Endothelial cell of umbilical vein (primary cell): ENCODE results near the gene ST6GALNAC6. TPM values are rescaled to one million over a fixed set of nuclear protein-coding genes. Genes with fewer than 3 reads are reported as not detected.

Experiments
- BruUV-seq: library from RNA; stranded (reverse); fragments of 400-500 nt; replicated peaks from 2 replicates; lab custom pipeline; 2021; lab: Mats Ljungman, UMichigan
- CTCF ChIA-PET: fragments of 300-600, 350-600 bp; sonication (Branson Sonifier 250); formaldehyde crosslinking; loops from one replicate; lab custom pipeline; 2021; ENCODE audit warnings: antibody characterized with exemption, inconsistent platforms; lab: Charles Lee
- POLR2A ChIA-PET: fragments of 300-600, 350-600 bp; sonication (Branson Sonifier 250); formaldehyde crosslinking; loops from one replicate; lab custom pipeline; 2021; ENCODE audit warnings: antibody characterized with exemption, inconsistent platforms; lab: Charles Lee
- DNase-seq: peaks from one replicate; pipeline ENCODE4 v3.0.0-alpha.2; 2011; ENCODE audit warnings: low read depth, low spot score
- FAIRE-seq: peaks from 2 replicates; lab custom pipeline; 2011; peaks lifted over from hg19 to GRCh38; lab: Jason Lieb, UNC
- H2AFZ ChIP-seq: 2 replicates; pipeline ENCODE4 v1.6.0; 2012; ENCODE audit warnings: low read depth, low read length, control low read depth, inconsistent platforms
- H3K27ac ChIP-seq: 2 replicates; pipeline ENCODE4 v1.5.1; 2011; ENCODE audit warnings: low read depth, mild to moderate bottlenecking, control low read depth, low read length, moderate library complexity; ENCODE audit not compliant: insufficient read depth
- H3K27me3 ChIP-seq, 2 experiments: 2 replicates each; pipeline versions ENCODE4 v1.6.0 to v1.6.1; 2011; ENCODE audit warnings: low read length in 2 of 2, mixed read lengths in 1 of 2; ENCODE audit not compliant: control insufficient read depth in 2 of 2, insufficient read depth in 2 of 2
- H3K36me3 ChIP-seq, 2 experiments: 2 replicates in 1 of 2; 3 replicates in 1 of 2; pipeline ENCODE4 v1.5.1; 2011; ENCODE audit warnings: low read length in 2 of 2, mild to moderate bottlenecking in 1 of 2, moderate library complexity in 1 of 2; ENCODE audit not compliant: control insufficient read depth in 2 of 2, insufficient read depth in 2 of 2; ENCODE audit errors: extremely low read depth in 1 of 2
- H3K4me1 ChIP-seq: 3 replicates; pipeline ENCODE4 v1.5.1; 2011; ENCODE audit warnings: mild to moderate bottlenecking, low read length; ENCODE audit not compliant: control insufficient read depth, insufficient read depth; ENCODE audit errors: extremely low read depth
- H3K4me2 ChIP-seq: 2 replicates; pipeline ENCODE4 v1.6.1; 2011; ENCODE audit warnings: low read length, control low read depth, mixed read lengths; ENCODE audit not compliant: insufficient read depth
- H3K4me3 ChIP-seq, 3 experiments: fragments of 200-600 bp in 1 of 3; sonication (generic), shearing (Covaris generic) in 1 of 3; replicated peaks in 1 of 3; 2 replicates each; pipeline ENCODE4 v1.5.1; 2011 to 2016; ENCODE audit warnings: control low read depth in 3 of 3, low read length in 3 of 3, mild to moderate bottlenecking in 2 of 3, inconsistent platforms in 1 of 3, low read depth in 1 of 3, moderate library complexity in 1 of 3; ENCODE audit not compliant: insufficient read depth in 1 of 3
- H3K79me2 ChIP-seq: 2 replicates; pipeline ENCODE4 v1.6.0; 2012; ENCODE audit warnings: low read length, inconsistent platforms; ENCODE audit not compliant: control insufficient read depth, insufficient read depth
- H3K9ac ChIP-seq: replicated peaks from 2 replicates; pipeline ENCODE3; 2011; ENCODE audit warnings: low read length, control low read depth; ENCODE audit not compliant: insufficient read depth; ENCODE audit errors: extremely low read depth
- H3K9me1 ChIP-seq: replicated peaks from 3 replicates; pipeline ENCODE4 v1.6.0; 2011; ENCODE audit warnings: mild to moderate bottlenecking, low read length; ENCODE audit not compliant: control insufficient read depth, insufficient read depth; ENCODE audit errors: extremely low read depth
- H3K9me3 ChIP-seq: replicated peaks from 2 replicates; pipeline ENCODE4 v1.5.1; 2012; ENCODE audit warnings: low read length, inconsistent platforms; ENCODE audit not compliant: control insufficient read depth, insufficient read depth
- H4K20me1 ChIP-seq: replicated peaks from 2 replicates; pipeline ENCODE3; 2011; ENCODE audit warnings: mild to moderate bottlenecking, low read length; ENCODE audit not compliant: control insufficient read depth, insufficient read depth; ENCODE audit errors: extremely low read depth
- EZH2 ChIP-seq: IDR thresholded peaks from 2 replicates; pipeline ENCODE4 v1.6.1; 2012; ENCODE audit warnings: borderline replicate concordance, low read depth, mild to moderate bottlenecking, moderate library complexity, low read length, inconsistent platforms; ENCODE audit not compliant: severe bottlenecking
- GATA2 ChIP-seq: IDR thresholded peaks from 2 replicates; pipeline ENCODE4 v1.7.0; 2011; ENCODE audit warnings: low read depth, mild to moderate bottlenecking, moderate library complexity, mixed read lengths, low read length; ENCODE audit not compliant: insufficient read length, insufficient read depth
- JUN ChIP-seq: IDR thresholded peaks from 2 replicates; pipeline ENCODE4 v1.6.1; 2011; ENCODE audit warnings: borderline replicate concordance, low read depth; ENCODE audit not compliant: insufficient read length, insufficient read depth
- MAX ChIP-seq: IDR thresholded peaks from 2 replicates; pipeline ENCODE4 v1.6.1; 2011; ENCODE audit not compliant: insufficient read depth, insufficient read length
- MYC ChIP-seq: IDR thresholded peaks from one replicate; pipeline ENCODE4 v1.6.1; 2011; ENCODE audit warnings: mild to moderate bottlenecking, low read depth, low read length
- POLR2AphosphoS5 ChIP-seq: IDR thresholded peaks from 2 replicates; pipeline ENCODE4 v1.6.1; 2012; ENCODE audit warnings: low read depth, mild to moderate bottlenecking, control low read depth, low read length, moderate library complexity; ENCODE audit not compliant: insufficient read depth
- dilution Hi-C: fragments of 300-500 bp; cut with MboI; formaldehyde crosslinking; loops from one replicate; pipeline ENCODE4 v1.15.0; 2019; ENCODE audit warnings: low sequenced_read_pairs; ENCODE audit not compliant: extremely low pct_ligation_motif_present
- intact Hi-C: fragments of 100-400 bp; cut with micrococcal nuclease; formaldehyde crosslinking; loops from one replicate; pipeline ENCODE4 v1.10.0; 2022
- polyA plus RNA-seq, 4 experiments: library from polyadenylated mRNA; depleted of rRNA in 3 of 4; stranded (reverse) in 3 of 4; unstranded in 1 of 4; fragments of >200 nt; gene quantifications; 2 replicates each; pipeline versions ENCODE4 v1.2.1 to v1.2.3, GENCODE V29; 2011 to 2012; ENCODE audit warnings: missing spikeins in 1 of 4
- total RNA-seq: library from RNA; stranded (reverse); gene quantifications from 2 replicates; pipeline ENCODE4 v1.2.3, GENCODE V29; 2021

Gene ST6GALNAC6
- total and polyA plus RNA-seq, 2 donors (not counting 3 experiments of a cell fraction or from before 2014, with no cell fraction given) = 43.0 to 78.9 TPM

GRCh38 chr9:127874301-127875221, 24.8 kb downstream of the ST6GALNAC6 start:
- TF ChIP-seq MAX = no peak
- TF ChIP-seq EZH2 = no peak
- no peak for TF ChIP-seq POLR2AphosphoS5
- no peak for TF ChIP-seq JUN
- no peak for TF ChIP-seq GATA2
- TF ChIP-seq MYC = no peak
- peaks cover 0 to 20% of the 10 kb centered on the region in 2 experiments for H3K36me3 ChIP-seq
- H2AFZ ChIP-seq = no peak overlapping the region
- peaks cover 16% of the 10 kb centered on the region for H3K4me1 ChIP-seq
- no peaks in the 10 kb centered on the region for H3K9me3 ChIP-seq
- no peaks in the 10 kb centered on the region for H3K9me1 ChIP-seq
- H3K27ac ChIP-seq = no peak overlapping the region
- intact Hi-C loops = no loop called here
- ChIA-PET CTCF (interaction anchor here (1.0 to 1.2 kb wide), 3 partner anchors 8 to 47 kb away, joined by 3 to 6 read pairs (median 3); no protein-coding TSS in a partner anchor), POLR2A (interaction anchor here (1.1 kb wide), 1 partner anchor 42 kb away, joined by 3 read pairs; the partner anchor contains the start of gene ST6GALNAC4)
- no peak overlapping the region for H3K4me2 ChIP-seq
- dilution Hi-C loops = no loop called here
- H3K4me3 ChIP-seq = no peak overlapping the region
- H3K79me2 ChIP-seq = peaks cover 18% of the 10 kb centered on the region
- H3K9ac ChIP-seq = no peak overlapping the region
- FAIRE-seq = no peak
- BruUV-seq = no TSS peak
- no peaks in the 10 kb centered on the region for H3K27me3 ChIP-seq
- no peak for DNase-seq
- no peaks in the 10 kb centered on the region for H4K20me1 ChIP-seq
